Epithelial cell of esophagus (primary cell): ENCODE results near the gene ICAM5.
A peak's percentile ranks its signal among the peaks of the same experiment; 100 is the strongest.

ENCODE experiments used
- DNase-seq: peaks from one replicate; pipeline ENCODE4 v3.0.0; 2010; ENCODE audit warnings: low read depth
- H3K4me3 ChIP-seq: 2 replicates; pipeline ENCODE4 v1.5.1; 2011; ENCODE audit warnings: mild to moderate bottlenecking, low read length, control low read depth
- CTCF ChIP-seq: IDR thresholded peaks from 2 replicates; pipeline ENCODE4 v1.5.1; 2011; ENCODE audit warnings: low read depth, mild to moderate bottlenecking, low read length, control low read depth, inconsistent platforms; ENCODE audit not compliant: insufficient read depth; ENCODE audit errors: missing control alignments

The ICAM5 gene

GRCh38 chr19:10283301-10284064 is 6.3 kb upstream of the ICAM5 start:
- H3K4me3 ChIP-seq = no peak overlapping the region
- DNase-seq = peak; percentile 40
- no peak for TF ChIP-seq CTCF

- no peak for DNase-seq
- H3K4me3 ChIP-seq = no peak overlapping the region
- TF ChIP-seq CTCF = no peak
These were observed 5.4 kb upstream of the ICAM5 start for GRCh38 chr19:10284065-10284959.

GRCh38 chr19:10284960-10285278 is 4.8 kb upstream of the ICAM5 start:
- no peak for TF ChIP-seq CTCF
- no peak for DNase-seq
- H3K4me3 ChIP-seq = no peak overlapping the region

- TF ChIP-seq CTCF = no peak
- no peak overlapping the region for H3K4me3 ChIP-seq
- no peak for DNase-seq
These were observed 4.4 kb upstream of the ICAM5 start for GRCh38 chr19:10285393-10285792.

GRCh38 chr19:10286803-10287737 is 2.7 kb upstream of the ICAM5 start, which contains the start of gene ICAM4:
Gene ICAM4, plus strand, starts transcription at chr19:10286955. Its CDS starts 58 bp downstream, at chr19:10287013.
- peak within 1 kb of the TSS; percentile 26 for H3K4me3 ChIP-seq
- DNase-seq = peak; percentile 21
- no peak for TF ChIP-seq CTCF

GRCh38 chr19:10288662-10289166 is 1.0 kb upstream of the ICAM5 start:
- TF ChIP-seq CTCF = no peak
- peak; percentile 63 for DNase-seq
- peak overlapping the region; percentile 53 for H3K4me3 ChIP-seq
